ENCODE measurements around the gene PRKACA.
A peak's percentile ranks its signal among the peaks of the same experiment; 100 is the strongest.
"Not testable (repeated sequence)": the region's sequence is repeated elsewhere in the genome, so short reads cannot be mapped to it uniquely, and the experiment has no call there.

Gene PRKACA

DNA sequence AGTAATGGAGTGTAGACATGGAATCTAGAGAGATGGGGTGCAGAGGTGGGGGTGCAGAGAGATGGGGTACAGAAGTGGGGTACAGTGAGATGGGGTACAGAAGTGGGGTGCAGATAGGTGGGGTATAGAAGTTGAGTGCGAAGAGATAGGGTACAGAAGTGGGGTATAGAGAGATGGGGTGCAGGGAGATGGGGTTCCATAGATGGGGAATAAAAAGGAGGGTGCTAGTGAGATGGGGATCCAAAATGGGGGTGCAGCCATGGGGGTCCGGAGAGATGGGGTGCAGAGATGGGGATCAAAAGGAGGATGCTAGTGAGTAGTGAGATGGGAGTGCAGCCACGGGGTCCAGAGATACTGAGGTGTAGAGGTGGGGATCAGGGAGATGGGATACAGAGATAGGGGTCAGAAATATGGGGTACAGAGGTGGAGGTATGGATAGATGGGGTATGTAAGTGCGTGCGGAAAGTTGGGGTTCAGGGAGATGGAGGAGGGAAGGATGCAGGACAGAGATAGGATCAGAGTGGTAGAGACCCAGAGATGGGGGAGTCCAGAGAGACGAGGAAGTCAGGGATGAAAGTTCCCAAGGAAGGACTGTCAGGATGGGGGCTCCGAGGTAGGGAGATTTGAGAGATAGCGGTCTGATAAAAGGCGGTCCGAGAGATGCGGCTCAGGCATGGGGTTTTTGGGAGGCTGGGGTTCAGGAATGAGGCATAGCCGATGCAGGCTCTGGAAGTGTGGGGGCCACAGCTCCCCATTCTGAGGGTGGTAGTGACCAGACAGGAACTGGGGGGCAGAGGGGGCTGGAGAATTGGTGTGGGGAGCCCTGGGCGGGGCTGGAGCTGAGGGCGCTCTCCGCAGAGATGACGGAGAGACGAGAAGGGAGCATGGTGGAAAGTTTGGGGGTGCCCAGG, 59.1 kb downstream of the PRKACA start:
- no peak for DNase-seq (ENCODE audit: low read depth, low spot score)
- H3K4me3 ChIP-seq (ENCODE audit: low read length), result no peak overlapping the region; the same call in 1 of the 2 replicates

DNA sequence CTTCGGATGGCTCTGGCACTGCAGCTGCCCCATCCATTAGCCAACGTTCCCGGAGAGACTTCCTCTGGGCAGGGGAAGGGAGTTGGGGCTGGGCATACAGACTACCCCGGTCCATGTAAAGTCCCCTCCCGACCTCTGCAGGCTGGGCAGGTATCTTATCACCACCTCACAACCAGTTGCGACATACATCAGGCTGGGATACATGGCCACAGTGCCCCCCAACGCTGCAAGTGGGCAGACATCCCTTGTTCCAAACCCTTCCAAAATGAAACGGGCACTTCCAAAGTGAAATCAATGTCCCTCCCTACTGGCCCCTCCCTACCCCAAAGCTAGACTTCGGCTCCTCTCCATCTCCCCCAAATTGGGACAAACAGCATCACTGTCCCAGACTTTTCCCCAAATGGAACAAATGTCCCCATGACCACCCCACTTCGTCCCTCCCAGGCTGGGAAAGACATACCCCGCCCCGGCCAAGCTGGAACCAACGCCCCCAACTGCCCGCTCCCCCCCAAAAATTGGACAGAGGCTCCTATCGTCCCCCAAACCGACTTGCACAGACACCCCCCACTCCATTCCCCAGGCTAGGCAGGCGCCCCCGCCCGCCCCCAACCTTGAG, 60.7 kb downstream of the PRKACA start:
- DNase-seq (ENCODE audit: low read depth, low spot score), result no peak
- H3K4me3 ChIP-seq (ENCODE audit: low read length), result no peak overlapping the region

DNA sequence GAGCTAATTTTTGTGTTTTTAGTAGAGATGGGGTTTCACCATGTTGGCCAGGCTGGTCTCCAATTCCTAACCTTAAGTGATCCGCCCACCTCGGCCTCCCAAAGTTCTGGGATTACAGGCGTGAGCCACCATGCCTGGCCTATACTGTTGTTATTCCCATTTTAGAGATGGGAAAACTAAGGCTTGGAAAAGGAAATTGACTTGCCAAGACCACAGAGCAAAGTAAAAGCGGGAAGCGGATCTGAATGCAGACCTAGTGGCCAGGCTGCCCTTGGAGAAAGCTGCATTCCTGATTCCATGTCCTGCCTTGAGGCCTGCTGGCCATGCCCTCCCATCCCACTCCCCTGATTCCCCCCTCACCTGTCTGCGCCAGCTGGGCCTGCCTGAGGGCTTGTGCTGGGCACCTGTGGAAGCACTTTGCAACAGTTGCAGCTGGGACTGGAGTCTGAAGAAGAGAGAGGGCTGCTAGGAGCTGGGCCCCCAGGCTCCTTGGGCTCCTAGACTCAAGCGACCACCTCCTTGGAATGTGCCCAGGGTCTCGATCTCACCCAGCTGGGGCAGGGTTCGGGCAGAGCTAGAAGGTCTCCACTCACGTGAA, 61.4 kb downstream of the PRKACA start:
- no peak for DNase-seq (ENCODE audit: low read depth, low spot score)
- no peak overlapping the region for H3K4me3 ChIP-seq (ENCODE audit: low read length)

DNA sequence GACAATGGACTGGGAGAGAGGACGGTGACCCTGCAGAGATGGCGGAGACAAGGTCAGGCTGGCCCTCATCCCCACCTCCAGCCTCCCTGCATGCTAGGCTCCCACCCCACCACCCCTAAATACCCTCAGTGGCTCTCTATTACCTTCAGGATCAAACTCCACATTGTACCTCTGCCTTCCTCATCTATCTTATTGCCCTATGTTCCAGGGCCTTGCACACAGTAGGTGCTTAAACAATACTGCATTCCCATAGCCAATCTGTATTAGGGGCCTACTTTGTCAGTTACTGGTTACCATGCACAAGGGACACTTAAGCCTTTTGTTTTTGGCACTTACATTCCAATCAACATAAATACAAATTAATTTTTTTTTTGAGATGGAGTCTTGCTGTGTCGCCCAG, 62.2 kb downstream of the PRKACA start:
- DNase-seq (ENCODE audit: low read depth, low spot score), result no peak
- no peak overlapping the region for H3K4me3 ChIP-seq (ENCODE audit: low read length)

DNA sequence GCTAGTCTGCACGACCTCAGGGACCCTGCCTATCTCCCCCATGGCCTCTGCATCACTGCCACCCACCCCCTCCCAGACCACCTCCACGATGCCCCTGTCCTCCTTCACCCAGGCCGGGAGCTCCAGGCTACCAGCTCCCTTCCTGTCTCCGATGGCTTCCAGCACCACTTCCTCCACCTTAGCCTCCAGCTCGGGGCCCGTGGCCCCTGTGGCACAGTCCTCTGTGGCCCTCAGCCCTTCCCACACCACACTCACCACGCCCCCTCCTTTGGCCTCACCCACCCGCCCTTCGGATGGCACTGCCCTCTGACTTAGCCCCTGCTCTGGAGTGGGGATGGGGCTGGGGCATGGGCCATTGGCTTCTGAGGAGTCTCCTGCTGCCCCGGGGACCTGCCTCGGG, 62.8 kb downstream of the PRKACA start:
- no peak for DNase-seq (ENCODE audit: low read depth, low spot score)
- no peak overlapping the region for H3K4me3 ChIP-seq (ENCODE audit: low read length)

DNA sequence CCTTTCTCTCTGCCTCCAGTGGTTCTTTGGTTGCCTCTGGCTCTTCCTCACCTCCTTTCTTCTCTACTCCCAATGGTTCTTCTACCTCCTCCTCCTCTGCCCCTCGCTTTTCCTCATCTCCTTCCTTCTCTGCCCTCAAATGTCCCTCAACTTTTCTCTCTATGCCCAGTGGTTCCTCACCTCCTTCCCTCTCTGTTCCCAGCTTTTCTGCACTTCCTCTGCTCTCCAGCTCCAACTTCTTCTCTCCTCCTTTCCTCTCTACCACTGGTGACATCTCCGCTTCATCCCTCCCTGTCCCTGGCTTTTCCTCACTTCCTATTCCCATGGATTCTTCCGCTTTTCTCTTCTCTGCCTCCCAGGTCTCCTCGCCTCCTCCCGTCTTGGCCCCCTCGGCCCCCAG, 63.5 kb downstream of the PRKACA start:
- no peak overlapping the region for H3K4me3 ChIP-seq (ENCODE audit: low read length)

GRCh38 chr19:14053500-14053899, 64.1 kb downstream of the PRKACA start:
- DNase-seq (ENCODE audit: low read depth, low spot score), result no peak
- H3K4me3 ChIP-seq (ENCODE audit: low read length), result no peak overlapping the region

More for the DNA sequence above, 63.5 kb downstream of the PRKACA start:
- DNase-seq (ENCODE audit: low read depth, low spot score), result no peak

DNA sequence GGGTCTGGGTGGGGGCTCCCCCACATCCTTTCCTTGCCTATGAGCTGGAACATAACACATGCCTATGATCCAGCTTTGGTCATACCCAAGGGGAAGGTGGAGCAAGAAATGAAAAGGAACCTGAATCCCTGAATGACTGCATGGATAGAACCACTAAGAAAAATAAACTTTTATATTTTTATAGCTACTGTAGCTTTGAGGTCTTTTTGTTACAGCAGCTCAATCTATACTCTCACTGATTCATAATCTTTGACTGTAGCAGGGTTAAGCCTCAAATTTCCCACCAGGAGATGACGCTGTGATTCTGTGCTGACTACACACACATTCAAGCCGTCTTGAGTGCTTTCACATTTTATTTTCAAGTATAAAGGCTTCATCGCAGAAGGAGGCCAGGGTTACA, 64.5 kb downstream of the PRKACA start:
- no peak for DNase-seq (ENCODE audit: low read depth, low spot score)
- H3K4me3 ChIP-seq (ENCODE audit: low read length), result no peak overlapping the region

DNA sequence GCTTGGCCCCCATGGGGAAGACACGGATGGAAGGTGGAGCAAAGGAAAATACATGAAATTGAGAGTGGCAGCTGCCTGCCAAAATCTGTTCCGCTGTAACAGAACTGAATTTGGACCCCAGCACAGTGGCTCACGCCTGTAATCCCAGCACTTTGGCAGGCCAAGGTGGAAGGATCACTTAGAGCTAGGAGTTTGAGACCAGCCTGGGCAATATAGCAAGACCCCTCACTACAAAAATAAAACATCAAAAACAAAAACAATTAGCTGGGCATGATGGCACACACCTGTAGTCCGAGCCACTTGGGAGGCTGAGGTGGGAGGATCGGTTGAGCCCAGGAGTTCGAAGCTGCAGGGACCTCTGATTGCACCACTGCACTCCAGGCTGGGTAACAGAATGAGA, 65.1 kb downstream of the PRKACA start:
- H3K4me3 ChIP-seq (ENCODE audit: low read length), result no peak overlapping the region
- no peak for DNase-seq (ENCODE audit: low read depth, low spot score)

GRCh38 chr19:14051980-14052379, 65.6 kb downstream of the PRKACA start:
- DNase-seq (ENCODE audit: low read depth, low spot score), result no peak
- no peak overlapping the region for H3K4me3 ChIP-seq (ENCODE audit: low read length)

GRCh38 chr19:14050961-14051360, 66.6 kb downstream of the PRKACA start:
- H3K4me3 ChIP-seq (ENCODE audit: low read length); DNase-seq (ENCODE audit: low read depth, low spot score): not testable (repeated sequence)

DNA sequence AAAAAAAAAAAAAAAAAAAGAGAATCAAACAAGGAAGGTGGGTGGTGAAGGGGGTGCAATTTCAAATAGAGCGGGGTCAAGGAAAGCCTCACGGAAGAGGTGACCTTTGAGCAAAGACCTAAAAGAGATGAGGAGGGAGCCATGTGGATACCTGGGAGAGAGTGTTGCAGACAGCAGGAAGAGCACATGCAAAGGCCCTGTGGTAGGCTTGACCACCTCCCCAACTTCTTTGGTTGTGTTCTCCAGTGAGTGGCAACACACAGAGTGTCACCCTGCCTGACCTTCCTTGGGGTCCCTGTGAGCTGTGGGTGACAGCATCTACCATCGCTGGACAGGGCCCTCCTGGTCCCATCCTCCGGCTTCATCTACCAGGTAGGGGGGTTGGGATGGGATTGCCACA, 67.0 kb downstream of the PRKACA start:
- H3K4me3 ChIP-seq (ENCODE audit: low read length), result no peak overlapping the region

GRCh38 chr19:14048443-14049153, 69.0 kb downstream of the PRKACA start:
- DNase-seq (ENCODE audit: low read depth, low spot score), result peak; percentile 35
- no peak overlapping the region for H3K4me3 ChIP-seq (ENCODE audit: low read length)

More for the DNA sequence above, 67.0 kb downstream of the PRKACA start:
- no peak for DNase-seq (ENCODE audit: low read depth, low spot score)

DNA sequence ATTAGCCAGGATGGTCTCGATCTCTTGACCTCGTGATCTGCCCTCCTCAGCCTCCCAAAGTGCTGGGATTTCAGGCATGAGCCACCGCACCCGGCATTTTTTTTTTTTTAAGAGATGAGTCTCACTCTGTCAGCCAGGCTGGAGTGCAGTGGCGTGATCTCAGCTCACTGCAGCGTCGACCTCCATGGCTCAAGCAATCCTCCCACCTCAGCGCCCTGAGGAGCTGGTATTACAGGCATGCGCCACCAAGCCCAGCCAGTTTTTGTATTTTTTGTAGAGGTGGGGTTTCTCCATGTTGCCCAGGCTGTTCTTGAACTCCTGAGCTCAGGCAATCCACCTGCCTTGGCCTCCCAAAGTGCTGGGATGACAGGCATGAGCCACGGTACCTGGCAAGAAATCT, 69.7 kb downstream of the PRKACA start:
- DNase-seq (ENCODE audit: low read depth, low spot score); H3K4me3 ChIP-seq (ENCODE audit: low read length): not testable (repeated sequence)

DNA sequence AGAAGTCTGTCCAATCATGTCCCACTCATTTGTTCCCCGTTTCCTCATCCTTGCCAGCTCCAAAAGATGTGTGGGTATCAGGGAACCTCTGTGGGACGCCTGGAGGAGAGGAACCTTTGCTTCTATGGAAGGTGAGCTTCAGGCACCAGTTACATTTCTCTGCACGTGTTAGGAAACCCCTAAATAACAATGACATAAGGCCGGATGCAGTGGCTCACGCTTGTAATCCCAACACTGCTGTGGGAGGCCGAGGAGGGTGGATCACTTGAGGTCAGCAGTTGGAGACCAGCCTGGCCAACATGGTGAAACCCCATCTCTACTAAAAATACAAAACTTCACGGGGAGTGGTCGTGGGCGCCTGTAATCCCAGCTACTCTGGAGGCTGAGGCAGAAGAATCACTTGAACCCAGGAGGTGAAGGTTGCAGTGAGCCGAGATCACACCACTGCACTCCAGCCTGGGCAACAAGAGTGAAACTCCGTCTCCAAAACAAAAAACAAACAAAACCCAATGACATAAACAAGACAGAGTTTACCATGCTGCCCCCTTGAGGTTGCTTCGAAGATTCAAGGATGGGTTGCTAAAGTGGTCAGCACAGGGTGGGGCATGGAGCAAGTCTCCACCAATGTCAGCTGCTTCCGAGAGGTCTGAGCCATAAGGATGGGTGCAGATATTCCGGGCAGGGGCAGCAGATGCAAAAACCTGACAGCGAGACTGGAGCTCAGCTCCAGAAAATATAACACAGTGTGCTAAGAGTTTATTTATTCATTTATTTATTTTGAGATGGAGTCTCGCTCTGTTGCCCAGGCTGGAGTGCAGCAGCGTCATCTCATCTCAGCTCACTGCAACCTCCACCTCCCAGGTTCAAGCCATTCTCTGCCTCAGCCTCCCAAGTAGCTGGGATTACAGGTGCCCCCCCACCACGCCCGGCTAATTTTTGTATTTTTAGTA, 74.6 kb downstream of the PRKACA start:
- peak; percentile 41 for DNase-seq (ENCODE audit: low read depth, low spot score)

More for the DNA sequence above, 74.6 kb downstream of the PRKACA start:
- not testable (repeated sequence) for H3K4me3 ChIP-seq (ENCODE audit: low read length)
